ENCODE measurements around the gene DLG1. TPM values are rescaled to one million over a fixed set of nuclear protein-coding genes. Genes with fewer than 3 reads are reported as not detected.

Gene DLG1
- polyA plus RNA-seq, 2 donors, result 39.4 to 40.7 TPM

DNA sequence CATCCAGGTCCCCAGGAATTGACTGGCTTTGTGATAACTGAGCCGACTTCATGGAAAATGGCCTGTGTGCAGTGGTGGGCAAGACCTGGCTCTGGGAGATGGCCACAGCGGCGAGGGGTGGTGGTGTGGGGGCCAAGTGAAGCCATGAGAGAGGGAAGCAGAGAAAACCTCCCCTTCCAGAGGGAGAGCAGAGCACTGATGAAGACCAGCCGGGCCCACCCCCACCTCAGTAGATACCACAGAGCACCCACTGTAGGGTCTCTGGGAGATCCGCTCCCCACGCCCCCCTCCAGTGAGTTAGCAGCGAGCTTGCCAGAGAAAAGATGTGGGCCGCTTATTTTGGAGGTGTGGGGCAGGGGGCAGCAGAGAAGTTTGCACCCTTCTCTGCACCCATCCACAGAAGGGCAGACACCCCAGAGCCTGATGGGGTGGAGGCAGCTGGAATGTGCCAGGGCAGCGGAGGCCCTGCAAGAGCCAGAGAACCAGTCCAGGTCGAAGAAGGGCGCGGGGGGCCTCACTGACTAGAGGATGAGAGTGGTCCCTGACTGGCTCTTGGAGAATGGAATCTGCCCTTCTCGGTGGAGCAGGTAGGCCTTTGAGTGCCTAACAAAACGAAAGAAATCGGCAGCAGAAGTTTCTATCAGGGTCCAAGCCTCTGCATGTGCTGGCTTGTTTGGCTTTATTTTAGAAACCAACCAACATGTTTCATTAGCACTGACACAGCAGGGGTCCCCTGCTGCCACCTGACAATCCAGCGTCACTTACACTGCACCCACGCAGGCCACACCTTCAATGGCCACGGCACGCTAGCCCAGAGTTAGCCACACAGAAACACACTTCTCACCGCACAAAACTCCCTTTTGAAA is 297.1 kb downstream of the DLG1 start:
- peak overlapping the region; percentile 88 for H3K27ac ChIP-seq (ENCODE audit: low read depth in 2 of 2, low read length in 1 of 2)
- 76 to 83% methylated on average over 20 of the region's 20 CpGs for WGBS, 2 donors
- no peaks in the 10 kb centered on the region for H3K36me3 ChIP-seq (ENCODE audit: control insufficient read depth in 2 of 2, insufficient read depth in 2 of 2, low read length in 1 of 2)
- H3K4me1 ChIP-seq (ENCODE audit: control insufficient read depth in 2 of 2, insufficient read depth in 2 of 2, low read length in 1 of 2), result peaks cover 0 to 10% of the 10 kb centered on the region in 2 donors
- peaks cover 0 to 3% of the 10 kb centered on the region in 2 donors for H3K9me3 ChIP-seq (ENCODE audit: control insufficient read depth in 2 of 2, insufficient read depth in 1 of 2, low read depth in 1 of 2, low read length in 1 of 2)
- peak overlapping the region; percentile 60 for H3K4me3 ChIP-seq (ENCODE audit: low read depth in 1 of 2, low read length in 2 of 2)
- H3K27me3 ChIP-seq (ENCODE audit: control insufficient read depth in 1 of 2, insufficient read depth in 2 of 2, low read length in 2 of 2), result no peaks in the 10 kb centered on the region

DNA sequence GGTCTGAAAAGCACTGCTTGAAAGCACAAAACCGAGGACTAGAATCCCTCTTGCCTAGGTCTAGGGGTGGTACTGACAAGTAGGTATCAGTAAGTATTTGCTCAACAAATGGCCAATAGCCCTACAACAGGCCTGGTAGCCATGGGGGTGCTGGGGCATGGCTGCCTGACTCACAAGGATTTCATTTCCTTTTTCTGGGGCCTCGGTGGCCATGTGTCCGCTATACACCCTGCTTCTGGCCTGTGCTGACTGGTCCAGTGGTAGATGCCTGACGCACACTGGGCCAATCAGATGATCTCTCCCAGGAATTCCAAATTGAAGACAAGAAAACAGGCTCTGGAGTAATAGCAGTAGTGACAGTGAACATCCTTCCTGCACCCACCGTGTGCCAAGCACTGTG is 298.2 kb downstream of the DLG1 start:
- Histone ChIP-seq H3K27ac (ENCODE audit: low read depth in 2 of 2, low read length in 1 of 2) (no peak overlapping the region), H3K36me3 (ENCODE audit: control insufficient read depth in 2 of 2, insufficient read depth in 2 of 2, low read length in 1 of 2) (no peaks in the 10 kb centered on the region), H3K4me1 (ENCODE audit: control insufficient read depth in 2 of 2, insufficient read depth in 2 of 2, low read length in 1 of 2) (peaks cover 0 to 10% of the 10 kb centered on the region in 2 donors), H3K27me3 (ENCODE audit: control insufficient read depth in 1 of 2, insufficient read depth in 2 of 2, low read length in 2 of 2) (no peaks in the 10 kb centered on the region), H3K4me3 (ENCODE audit: low read depth in 1 of 2, low read length in 2 of 2) (no peak overlapping the region), H3K9me3 (ENCODE audit: control insufficient read depth in 2 of 2, insufficient read depth in 1 of 2, low read depth in 1 of 2, low read length in 1 of 2) (peaks cover 0 to 3% of the 10 kb centered on the region in 2 donors)
- WGBS, 2 donors, result 84 to 85% methylated on average over 5 of the region's 5 CpGs

DNA sequence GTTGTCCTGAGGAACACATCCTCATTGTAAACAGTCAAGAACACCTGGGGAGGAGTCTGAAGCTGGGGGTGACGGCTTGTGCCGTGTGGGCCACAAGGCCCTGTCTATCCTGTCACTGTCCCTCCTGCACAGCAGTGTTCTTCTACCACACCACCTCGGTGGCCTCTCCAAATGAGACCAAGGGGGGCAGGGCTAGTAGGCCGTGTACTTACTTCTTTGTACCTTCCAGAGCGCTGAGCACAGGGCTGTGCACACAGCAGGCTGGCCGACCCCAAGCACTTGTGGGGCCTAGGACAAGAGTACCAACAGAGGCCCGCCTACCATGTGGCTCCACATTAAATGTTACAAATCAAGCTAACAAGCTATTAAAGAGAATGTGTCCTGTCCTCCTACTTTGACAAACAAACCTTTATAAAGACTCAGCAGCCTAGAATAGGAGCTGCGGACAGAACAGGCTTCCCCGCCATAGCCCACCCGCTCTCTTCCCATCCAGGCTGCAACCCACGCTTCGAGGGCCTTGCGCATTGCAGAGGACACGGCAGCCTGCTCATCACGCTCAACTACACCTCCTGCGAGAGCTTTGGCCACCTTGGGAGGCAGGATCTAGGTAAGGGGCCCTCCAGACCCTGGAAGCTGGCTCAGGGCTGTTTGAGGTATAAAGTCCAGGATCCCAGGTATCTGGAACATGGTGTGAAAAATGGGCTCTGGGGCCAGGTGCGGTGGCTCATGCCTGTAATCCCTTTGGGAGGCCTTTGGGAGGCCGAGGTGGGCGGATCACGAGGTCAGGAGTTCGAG is 299.2 kb downstream of the DLG1 start:
- Histone ChIP-seq H3K4me3 (ENCODE audit: low read depth in 1 of 2, low read length in 2 of 2) (no peak overlapping the region), H3K9me3 (ENCODE audit: control insufficient read depth in 2 of 2, insufficient read depth in 1 of 2, low read depth in 1 of 2, low read length in 1 of 2) (peaks cover 0 to 3% of the 10 kb centered on the region in 2 donors), H3K36me3 (ENCODE audit: control insufficient read depth in 2 of 2, insufficient read depth in 2 of 2, low read length in 1 of 2) (no peaks in the 10 kb centered on the region), H3K27me3 (ENCODE audit: control insufficient read depth in 1 of 2, insufficient read depth in 2 of 2, low read length in 2 of 2) (no peaks in the 10 kb centered on the region), H3K4me1 (ENCODE audit: control insufficient read depth in 2 of 2, insufficient read depth in 2 of 2, low read length in 1 of 2) (peaks cover 0 to 12% of the 10 kb centered on the region in 2 donors), H3K27ac (ENCODE audit: low read depth in 2 of 2, low read length in 1 of 2) (no peak overlapping the region)
- WGBS, 2 donors, result 88 to 90% methylated on average over 21 of the region's 21 CpGs

DNA sequence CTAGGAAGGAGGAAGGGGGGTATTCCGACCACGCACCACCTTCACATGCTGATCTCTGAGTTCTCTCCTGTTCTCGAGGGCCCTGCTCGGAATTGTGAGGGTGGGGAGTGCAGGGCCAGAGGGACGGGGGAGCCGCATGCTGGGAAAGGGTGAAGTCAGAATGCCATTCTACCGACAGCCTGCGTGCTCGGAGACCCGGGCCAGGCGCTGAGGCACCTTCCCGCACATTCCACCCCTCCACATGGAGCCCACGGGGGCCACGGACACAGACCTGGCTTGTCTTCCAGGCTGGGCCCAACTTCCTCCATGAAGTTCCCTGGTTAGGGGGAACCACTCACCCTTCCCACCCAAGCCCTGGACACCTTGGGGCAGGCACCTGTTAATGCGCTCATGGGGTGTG is 301.1 kb downstream of the DLG1 start:
- H3K27me3 ChIP-seq (ENCODE audit: control insufficient read depth in 1 of 2, insufficient read depth in 2 of 2, low read length in 2 of 2), result no peaks in the 10 kb centered on the region
- 88 to 91% methylated on average over 15 of the region's 15 CpGs for WGBS, 2 donors
- H3K36me3 ChIP-seq (ENCODE audit: control insufficient read depth in 2 of 2, insufficient read depth in 2 of 2, low read length in 1 of 2), result no peaks in the 10 kb centered on the region
- H3K27ac ChIP-seq (ENCODE audit: low read depth in 2 of 2, low read length in 1 of 2), result peak overlapping the region in 1 of 2 donors; percentile 45
- no peak overlapping the region for H3K4me3 ChIP-seq (ENCODE audit: low read depth in 1 of 2, low read length in 2 of 2)
- H3K4me1 ChIP-seq (ENCODE audit: control insufficient read depth in 2 of 2, insufficient read depth in 2 of 2, low read length in 1 of 2), result peaks cover 0 to 7% of the 10 kb centered on the region in 2 donors
- peaks cover 0 to 3% of the 10 kb centered on the region in 2 donors for H3K9me3 ChIP-seq (ENCODE audit: control insufficient read depth in 2 of 2, insufficient read depth in 1 of 2, low read depth in 1 of 2, low read length in 1 of 2)

GRCh38 chr3:196996454-196997265 is 301.8 kb downstream of the DLG1 start:
- Histone ChIP-seq H3K36me3 (ENCODE audit: control insufficient read depth in 2 of 2, insufficient read depth in 2 of 2, low read length in 1 of 2) (no peaks in the 10 kb centered on the region), H3K27me3 (ENCODE audit: control insufficient read depth in 1 of 2, insufficient read depth in 2 of 2, low read length in 2 of 2) (no peaks in the 10 kb centered on the region), H3K9me3 (ENCODE audit: control insufficient read depth in 2 of 2, insufficient read depth in 1 of 2, low read depth in 1 of 2, low read length in 1 of 2) (peaks cover 0 to 3% of the 10 kb centered on the region in 2 donors), H3K4me3 (ENCODE audit: low read depth in 1 of 2, low read length in 2 of 2) (no peak overlapping the region), H3K4me1 (ENCODE audit: control insufficient read depth in 2 of 2, insufficient read depth in 2 of 2, low read length in 1 of 2) (peaks cover 0 to 7% of the 10 kb centered on the region in 2 donors), H3K27ac (ENCODE audit: low read depth in 2 of 2, low read length in 1 of 2) (peak overlapping the region; percentile 55 to 80)
- 48 to 66% methylated on average over 17 of the region's 17 CpGs for whole genome bisulfite sequencing, 2 donors

DNA sequence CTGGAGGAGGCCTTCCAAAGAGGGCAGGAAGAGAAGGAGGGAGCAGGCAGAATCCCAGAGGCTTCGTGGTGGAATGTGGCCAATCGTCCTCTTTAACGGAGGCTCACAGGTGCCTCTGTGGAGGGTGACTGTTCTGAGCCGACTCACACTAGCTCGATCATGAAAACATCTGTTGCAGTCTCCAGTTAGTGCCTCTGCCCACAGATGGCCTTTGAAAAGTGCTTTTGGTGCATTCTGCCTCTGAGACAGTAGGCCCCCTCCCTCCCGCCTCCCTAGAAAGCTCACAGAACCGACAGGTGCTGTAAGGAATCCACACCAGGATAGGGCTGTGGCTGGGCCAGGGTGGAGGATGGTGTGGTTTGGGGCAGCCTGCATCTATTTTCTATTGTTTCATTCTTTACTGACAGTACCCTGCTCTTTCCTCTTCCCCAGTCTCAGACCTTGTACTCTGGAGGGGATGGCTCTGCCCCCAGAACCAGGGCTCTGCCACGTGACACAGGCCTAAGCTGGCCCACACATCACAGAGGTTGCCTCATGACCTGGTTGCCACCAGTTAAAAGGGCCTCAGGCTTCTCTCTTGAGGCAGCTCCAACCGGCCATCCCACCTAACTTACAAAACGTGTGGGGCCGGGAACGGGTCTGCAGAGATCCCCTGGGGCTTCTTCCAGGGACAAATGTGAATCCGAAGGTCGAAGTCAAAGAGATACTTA is 302.6 kb downstream of the DLG1 start:
- no peak overlapping the region for H3K4me3 ChIP-seq (ENCODE audit: low read depth in 1 of 2, low read length in 2 of 2)
- H3K9me3 ChIP-seq (ENCODE audit: control insufficient read depth in 2 of 2, insufficient read depth in 1 of 2, low read depth in 1 of 2, low read length in 1 of 2), result peaks cover 0 to 3% of the 10 kb centered on the region in 2 donors
- no peaks in the 10 kb centered on the region for H3K36me3 ChIP-seq (ENCODE audit: control insufficient read depth in 2 of 2, insufficient read depth in 2 of 2, low read length in 1 of 2)
- 61 to 71% methylated on average over 14 of the region's 14 CpGs for WGBS, 2 donors
- H3K27ac ChIP-seq (ENCODE audit: low read depth in 2 of 2, low read length in 1 of 2), result peak overlapping the region in 1 of 2 donors; percentile 24
- peaks cover 0 to 5% of the 10 kb centered on the region in 2 donors for H3K4me1 ChIP-seq (ENCODE audit: control insufficient read depth in 2 of 2, insufficient read depth in 2 of 2, low read length in 1 of 2)
- H3K27me3 ChIP-seq (ENCODE audit: control insufficient read depth in 1 of 2, insufficient read depth in 2 of 2, low read length in 2 of 2), result no peaks in the 10 kb centered on the region

GRCh38 chr3:196995027-196995426 is 303.4 kb downstream of the DLG1 start:
- Histone ChIP-seq H3K4me1 (ENCODE audit: control insufficient read depth in 2 of 2, insufficient read depth in 2 of 2, low read length in 1 of 2) (peaks cover 0 to 5% of the 10 kb centered on the region in 2 donors), H3K27me3 (ENCODE audit: control insufficient read depth in 1 of 2, insufficient read depth in 2 of 2, low read length in 2 of 2) (no peaks in the 10 kb centered on the region), H3K4me3 (ENCODE audit: low read depth in 1 of 2, low read length in 2 of 2) (no peak overlapping the region), H3K27ac (ENCODE audit: low read depth in 2 of 2, low read length in 1 of 2) (no peak overlapping the region), H3K9me3 (ENCODE audit: control insufficient read depth in 2 of 2, insufficient read depth in 1 of 2, low read depth in 1 of 2, low read length in 1 of 2) (peaks cover 0 to 3% of the 10 kb centered on the region in 2 donors), H3K36me3 (ENCODE audit: control insufficient read depth in 2 of 2, insufficient read depth in 2 of 2, low read length in 1 of 2) (no peaks in the 10 kb centered on the region)
- 93 to 95% methylated on average over 19 of the region's 19 CpGs for WGBS, 2 donors

- H3K9me3 ChIP-seq (ENCODE audit: control insufficient read depth in 2 of 2, insufficient read depth in 1 of 2, low read depth in 1 of 2, low read length in 1 of 2), result peaks cover 0 to 3% of the 10 kb centered on the region in 2 donors
- peaks cover 0 to 5% of the 10 kb centered on the region in 2 donors for H3K4me1 ChIP-seq (ENCODE audit: control insufficient read depth in 2 of 2, insufficient read depth in 2 of 2, low read length in 1 of 2)
- 76 to 81% methylated on average over 16 of the region's 16 CpGs for WGBS, 2 donors
- H3K36me3 ChIP-seq (ENCODE audit: control insufficient read depth in 2 of 2, insufficient read depth in 2 of 2, low read length in 1 of 2), result no peaks in the 10 kb centered on the region
- no peak overlapping the region for H3K27ac ChIP-seq (ENCODE audit: low read depth in 2 of 2, low read length in 1 of 2)
- H3K4me3 ChIP-seq (ENCODE audit: low read depth in 1 of 2, low read length in 2 of 2), result no peak overlapping the region
- H3K27me3 ChIP-seq (ENCODE audit: control insufficient read depth in 1 of 2, insufficient read depth in 2 of 2, low read length in 2 of 2), result no peaks in the 10 kb centered on the region
These were observed 304.4 kb downstream of the DLG1 start for GRCh38 chr3:196994056-196994455.
